GM19397 (cell line): ENCODE results near the gene KIF25.

Experiments
- ATAC-seq: cut with Tn5 transposase; IDR thresholded peaks from one replicate; pipeline ENCODE4 v1.9.1; 2021; ENCODE audit warnings: mild to moderate bottlenecking, moderate library complexity; ENCODE audit not compliant: unreplicated experiment

KIF25 gene, protein sequence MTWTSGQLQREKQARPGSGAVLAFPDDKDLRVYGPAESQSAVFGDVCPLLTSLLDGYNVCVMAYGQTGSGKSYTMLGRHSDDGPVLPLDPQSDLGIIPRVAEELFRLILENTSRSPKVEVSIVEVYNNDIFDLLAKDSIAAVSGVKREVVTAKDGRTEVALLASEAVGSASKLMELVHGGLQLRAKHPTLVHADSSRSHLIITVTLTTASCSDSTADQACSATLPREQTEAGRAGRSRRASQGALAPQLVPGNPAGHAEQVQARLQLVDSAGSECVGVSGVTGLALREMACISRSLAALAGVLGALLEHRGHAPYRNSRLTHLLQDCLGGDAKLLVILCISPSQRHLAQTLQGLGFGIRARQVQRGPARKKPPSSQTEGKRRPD

DNA sequence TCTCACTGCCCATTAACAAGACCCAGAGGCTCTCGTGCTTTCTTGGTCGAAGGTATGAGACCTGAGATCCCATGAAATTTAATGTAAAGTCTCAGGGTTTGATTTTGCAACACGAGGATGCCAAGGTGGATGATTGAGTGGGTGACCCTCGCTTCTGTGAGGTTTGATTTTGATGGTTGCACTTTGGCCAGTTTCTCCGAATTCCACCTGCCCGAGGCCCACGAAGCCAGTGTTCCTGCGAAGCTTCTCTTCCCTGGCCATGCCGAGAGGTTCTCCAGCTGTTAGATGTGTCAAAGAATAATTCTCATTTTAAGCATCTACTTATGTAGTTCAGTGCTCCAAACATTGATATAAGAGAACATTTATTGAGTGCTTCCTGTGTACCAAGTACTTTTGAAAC is at the start of gene KIF25:
Gene KIF25, plus strand, starts transcription at position 30 of the 400 bp plus-strand sequence. CDS start 31,915 bp downstream, outside the sequence.
- no peak for ATAC-seq

DNA sequence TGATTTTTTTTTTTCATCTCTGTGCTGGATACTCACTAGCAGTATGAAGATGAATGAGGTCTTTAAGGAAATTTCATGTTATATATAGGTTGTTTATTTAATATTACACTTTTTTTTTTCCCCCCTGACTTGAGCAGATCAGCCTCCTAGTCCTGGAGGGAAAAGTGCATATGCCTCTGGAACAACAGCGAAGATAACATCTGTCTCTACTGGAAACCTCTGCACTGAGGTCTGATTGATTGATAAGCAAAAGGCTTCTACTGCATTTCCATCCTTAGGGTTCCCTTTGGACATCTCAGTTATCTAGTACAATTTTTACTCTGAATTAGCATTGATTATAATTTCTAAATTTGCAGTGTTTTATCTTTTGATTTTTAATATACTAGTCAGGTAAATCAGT is 49.8 kb upstream of the KIF25 start:
- ATAC-seq: no peak

DNA sequence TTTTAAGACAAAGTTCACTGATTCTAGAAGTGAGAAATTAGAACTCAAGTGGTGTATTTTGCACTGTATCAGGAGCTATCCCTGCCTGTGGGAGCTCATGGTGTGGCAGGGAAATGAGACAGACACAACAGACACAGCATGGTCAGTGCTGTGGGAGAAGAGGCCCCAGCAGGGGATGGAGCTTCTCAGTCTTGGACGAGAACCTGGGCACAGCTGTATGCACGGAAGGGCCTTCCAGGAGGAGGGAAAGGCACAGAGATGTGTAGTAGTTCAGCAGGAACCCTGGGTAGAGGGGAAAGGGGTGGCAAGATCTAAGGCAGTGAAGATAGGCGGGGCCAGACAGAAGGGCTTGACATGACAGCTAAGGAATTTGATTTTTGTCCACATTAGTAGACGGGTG is 48.8 kb upstream of the KIF25 start:
- ATAC-seq: no peak

DNA sequence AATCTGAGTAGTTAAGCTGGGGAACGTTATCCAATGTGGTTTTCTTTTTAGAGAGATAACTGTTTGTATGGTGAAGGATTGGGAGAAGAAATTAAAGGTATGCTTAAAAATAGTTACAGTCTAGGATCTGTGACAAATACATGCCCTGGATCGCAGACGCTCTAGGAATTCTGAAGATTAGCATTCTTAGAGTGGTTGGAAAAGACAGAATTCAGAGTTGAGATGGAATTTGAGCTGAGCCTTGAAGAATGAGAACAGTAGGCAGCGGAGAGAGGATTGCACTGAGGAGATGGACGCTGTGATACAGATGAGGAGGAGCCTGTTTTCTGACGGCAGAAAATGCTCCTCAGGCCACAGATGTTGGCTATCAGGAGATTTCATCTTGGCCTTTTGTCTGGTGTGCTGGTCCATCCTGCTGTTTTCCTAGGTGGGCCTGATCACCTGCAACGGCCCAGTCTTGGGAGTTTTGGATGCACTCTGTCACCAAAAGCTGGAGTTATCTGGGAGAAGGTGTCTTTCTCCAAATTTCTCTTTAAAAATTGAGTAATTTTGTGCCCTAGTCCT is 48.3 kb upstream of the KIF25 start:
- ATAC-seq: no peak

DNA sequence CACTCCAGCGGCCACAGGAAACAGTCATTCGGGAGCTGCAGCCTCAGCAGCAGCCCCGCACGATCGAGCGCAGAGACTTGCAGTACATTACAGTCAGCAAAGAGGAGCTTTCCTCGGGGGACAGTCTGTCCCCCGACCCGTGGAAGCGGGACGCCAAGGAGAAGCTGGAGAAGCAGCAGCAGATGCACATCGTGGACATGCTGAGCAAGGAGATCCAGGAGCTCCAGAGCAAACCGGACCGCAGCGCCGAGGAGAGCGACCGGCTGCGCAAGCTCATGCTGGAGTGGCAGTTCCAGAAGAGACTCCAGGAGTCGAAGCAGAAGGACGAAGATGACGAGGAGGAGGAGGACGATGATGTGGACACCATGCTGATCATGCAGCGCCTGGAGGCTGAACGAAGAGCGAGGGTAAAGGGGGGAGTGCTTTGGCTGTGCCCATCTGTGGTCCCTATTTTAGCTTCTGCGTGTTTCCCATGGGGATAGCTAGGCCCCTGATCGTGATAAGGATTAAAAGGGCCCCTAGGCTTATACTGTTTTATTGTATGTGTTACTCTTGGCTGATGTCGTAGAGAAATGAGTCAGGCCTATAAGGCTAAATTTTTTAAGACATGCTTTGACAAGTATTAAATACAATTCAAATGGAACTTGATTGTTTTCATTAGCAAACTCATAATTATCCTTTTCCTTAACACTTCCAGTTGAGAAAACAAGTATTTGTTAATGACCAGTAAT is 45.5 kb upstream of the KIF25 start:
- ATAC-seq: no peak

DNA sequence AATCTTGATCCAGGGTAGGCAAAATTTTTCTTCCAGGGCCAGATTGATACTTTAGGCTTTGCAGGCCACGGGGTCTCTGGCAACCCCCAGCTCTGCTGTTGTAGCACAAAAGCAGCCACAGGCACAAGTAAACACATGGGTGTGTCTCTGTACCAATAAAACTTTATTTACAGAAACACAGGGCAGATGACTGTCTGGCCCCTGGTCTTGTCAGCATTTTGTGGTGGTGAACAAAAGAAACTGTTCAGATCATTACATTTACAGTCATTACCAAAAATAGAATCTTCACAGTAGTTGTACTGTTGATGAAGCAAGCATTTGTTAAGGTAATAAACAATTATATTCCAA is 45.0 kb upstream of the KIF25 start:
- ATAC-seq: no peak

DNA sequence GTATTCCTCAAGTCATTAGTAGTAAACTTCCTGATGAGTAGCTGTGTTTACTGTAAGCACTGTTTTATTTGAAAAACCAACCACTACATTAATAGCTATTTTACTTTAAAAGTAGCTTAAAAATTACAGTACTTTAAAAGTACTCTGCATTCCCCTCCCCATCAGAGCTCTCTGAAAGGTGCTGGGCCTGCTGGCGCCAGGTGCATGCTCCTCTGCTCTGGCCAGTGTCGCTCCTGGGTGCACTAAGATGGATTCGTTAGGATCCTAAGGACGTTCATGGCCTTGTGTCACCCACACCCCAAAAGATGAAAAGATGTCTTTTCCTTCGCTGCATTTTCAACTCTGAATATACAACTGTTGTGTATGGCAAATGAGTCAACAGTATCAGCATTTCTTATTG is 43.9 kb upstream of the KIF25 start:
- ATAC-seq: no peak

DNA sequence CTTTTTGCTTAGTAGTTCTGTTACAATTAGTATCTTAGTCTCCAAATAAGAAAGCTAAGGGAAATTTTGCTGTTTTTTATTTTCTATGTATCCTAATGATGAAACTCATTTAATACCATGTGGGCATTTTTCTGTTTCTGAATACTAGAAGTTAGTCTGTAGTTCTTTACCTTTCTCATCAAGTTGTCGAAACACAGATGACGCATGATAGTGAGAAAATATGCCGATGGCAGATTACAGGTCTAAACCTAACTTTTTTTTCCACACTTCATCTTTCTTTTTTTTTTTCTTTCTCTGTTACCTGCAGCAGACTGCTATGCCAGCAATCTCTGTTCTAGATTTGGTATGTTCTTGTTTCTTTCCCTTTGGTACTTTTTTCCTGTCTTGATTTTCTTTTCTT is 43.3 kb upstream of the KIF25 start:
- ATAC-seq: no peak

DNA sequence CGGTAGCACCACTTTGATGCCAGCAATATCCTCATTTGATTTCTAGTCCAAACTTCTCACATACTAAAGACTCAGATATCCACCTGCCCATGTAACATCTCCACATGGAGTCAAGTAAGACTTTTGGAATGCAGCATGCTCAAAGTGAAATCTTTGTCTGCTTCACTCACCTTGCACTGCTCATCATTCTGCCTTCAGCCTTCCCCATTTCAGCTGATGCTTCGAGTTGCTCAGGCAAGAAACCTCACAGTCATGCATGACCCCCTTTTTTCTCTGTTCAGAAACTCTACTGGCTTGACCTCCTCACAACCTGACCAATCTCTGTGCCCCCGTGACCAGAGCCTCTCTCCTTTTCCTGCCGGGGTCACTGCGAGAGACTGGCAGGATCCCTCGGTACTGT is 41.0 kb upstream of the KIF25 start:
- ATAC-seq: no peak

DNA sequence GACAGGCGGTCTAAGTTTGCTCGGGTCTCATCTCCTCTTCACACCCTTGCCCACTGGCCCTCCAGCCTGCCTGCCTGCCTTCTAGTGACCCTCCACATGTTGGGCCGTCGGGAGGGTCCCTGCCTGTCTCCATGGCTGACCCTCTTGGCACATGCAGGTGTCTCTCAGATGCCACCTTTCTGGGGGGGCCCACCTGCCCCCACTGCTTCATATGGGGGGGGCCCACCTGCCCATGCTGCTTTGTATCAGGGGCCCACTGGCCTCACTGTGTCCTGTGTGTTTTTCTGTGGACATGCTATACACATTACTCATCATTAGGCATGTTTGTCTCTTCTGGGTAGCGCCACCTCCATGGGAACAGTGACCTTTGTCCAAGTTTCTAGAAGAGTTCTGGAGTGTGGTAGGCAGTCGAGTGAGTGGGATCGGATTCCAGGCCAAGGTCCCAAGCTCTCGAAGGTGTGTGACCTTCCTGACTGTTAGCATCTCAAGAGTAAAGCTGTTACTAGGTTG is 40.4 kb upstream of the KIF25 start:
- no peak for ATAC-seq

DNA sequence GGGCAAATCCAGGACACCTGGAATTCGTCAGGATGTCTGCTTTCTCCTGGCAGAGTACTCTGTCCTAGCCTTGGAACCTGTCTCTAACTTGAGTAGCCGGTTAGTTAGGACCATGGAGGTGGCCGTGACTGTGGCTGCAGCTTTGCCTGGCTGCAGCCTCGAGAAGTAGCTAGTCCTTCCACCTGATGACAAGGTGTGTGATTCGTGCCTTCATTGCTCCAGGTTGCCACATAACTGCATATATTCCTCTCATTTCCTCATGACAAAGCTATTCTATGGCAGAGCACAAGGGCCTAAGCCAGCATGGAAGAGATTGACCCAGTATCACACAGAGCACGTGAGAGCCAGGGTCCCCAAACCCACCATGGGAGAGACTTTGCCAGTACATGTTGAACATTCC is 39.8 kb upstream of the KIF25 start:
- ATAC-seq: no peak

DNA sequence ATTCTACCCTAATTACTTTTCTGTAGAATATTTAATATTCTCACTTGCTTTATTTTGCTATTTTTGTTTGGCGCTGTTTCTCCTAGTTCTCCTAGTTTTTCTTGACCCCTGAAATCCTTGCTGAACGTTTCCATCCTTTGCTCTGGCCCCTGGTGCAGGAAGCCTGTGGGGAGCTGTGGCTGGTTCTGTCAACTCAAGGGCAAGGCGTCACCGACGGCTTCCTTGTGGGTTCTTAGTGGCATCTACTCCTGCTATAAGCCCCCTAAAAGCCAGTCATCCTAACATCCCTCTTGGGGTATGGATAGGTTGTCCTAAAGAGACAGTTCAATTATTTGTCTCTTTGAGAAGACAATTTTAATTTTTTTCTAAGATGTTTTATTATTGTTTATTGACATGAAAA is 36.9 kb upstream of the KIF25 start:
- ATAC-seq: no peak

DNA sequence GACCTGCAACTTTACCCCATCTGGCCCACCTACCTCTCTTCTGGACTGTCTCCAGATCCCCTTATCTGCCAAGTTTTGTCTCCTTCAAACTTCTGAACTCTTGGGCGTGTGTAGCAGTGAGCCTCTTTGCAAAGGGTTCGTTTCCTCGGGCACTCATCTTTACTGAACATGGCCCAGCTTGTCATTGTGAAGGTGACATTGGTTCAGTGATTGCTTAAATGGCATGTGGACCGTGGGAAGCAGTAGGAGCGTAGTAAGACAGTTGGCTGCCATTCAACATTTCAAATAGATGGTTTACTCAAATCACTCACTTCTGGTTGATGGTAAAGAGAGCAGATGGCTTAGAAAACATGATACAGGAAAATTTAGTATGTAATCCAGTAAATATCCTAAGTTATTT is 34.8 kb upstream of the KIF25 start:
- ATAC-seq: no peak

DNA sequence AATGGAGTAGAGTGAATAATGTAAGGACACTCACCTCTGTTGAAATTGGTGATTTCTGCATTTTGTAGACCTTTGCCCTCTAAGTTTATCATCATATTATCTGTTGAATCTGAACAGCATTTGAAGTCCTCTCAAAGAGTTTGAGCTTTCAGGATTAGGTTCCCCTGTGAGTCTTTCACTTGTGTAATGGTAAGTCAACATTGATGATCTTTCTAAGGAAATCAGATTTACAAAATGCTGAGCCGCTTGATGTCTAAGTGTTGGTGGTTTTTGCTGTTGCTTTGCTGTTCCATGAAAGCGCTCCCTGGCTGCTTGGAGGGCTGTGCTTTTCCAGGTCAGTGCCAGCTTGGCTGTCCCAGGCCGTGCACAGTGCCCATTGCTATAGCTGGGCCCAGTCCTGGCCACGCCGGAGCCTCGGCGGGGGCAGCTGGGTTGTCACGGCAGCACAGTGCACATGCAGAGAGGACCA is 33.8 kb upstream of the KIF25 start:
- ATAC-seq: no peak

DNA sequence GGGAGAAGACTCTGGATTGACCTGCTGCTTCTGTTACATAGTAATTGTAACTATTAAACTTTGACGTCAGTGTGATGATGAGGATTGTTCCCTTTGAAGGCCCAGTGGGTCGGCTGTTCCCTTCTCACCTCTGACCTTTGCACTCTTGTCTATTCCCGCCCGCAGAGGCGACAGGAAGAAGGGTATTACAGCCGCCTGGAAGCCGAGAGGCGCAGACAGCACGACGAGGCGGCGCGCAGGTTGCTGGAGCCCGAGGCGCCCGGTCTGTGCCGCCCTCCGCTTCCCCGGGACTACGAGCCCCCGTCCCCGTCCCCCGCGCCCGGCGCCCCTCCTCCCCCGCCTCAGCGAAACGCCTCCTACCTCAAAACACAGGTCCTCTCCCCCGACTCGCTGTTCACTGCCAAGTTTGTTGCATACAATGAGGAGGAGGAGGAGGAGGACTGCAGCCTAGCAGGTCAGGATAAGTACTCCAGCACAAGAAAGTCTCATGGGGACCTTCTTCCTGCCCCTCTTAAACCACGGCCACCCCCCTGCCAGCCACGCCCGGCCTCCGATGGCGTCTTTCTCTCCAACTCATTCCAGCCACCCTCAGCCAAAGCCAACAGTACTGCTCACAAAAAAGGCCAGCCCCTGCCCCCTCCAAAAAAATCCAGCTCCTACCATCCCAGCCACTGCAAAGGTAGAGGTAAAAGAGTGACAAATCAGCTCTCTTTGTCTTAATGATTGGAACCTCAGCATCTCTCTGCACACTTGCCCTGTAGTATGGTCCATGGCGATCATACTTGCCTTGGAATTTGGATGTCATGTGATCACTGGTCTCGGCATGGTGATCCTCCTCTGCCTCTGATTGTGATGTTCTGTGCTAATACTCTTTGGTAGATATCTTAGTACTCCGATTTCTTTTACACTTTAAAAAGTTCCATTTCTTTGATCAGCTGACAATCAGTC is 31.6 kb upstream of the KIF25 start:
- ATAC-seq: no peak

DNA sequence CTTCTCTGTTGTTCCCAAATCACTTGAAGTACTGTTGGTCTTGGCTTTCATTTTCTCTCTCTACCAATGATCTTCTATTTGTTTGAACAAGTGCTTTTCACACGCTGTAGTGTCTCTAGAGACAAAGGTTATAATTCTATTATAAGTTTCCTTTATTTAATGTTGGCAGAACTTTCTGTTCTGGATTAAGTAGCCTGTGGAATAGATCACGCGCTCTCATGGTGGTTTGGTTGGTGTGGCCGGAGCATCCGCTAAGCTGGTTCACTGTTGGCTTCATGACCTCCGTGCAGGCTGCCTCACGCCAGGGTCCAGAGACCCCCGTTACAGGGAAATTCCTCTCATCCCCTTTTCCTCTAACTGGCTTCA is 30.9 kb upstream of the KIF25 start:
- no peak for ATAC-seq

DNA sequence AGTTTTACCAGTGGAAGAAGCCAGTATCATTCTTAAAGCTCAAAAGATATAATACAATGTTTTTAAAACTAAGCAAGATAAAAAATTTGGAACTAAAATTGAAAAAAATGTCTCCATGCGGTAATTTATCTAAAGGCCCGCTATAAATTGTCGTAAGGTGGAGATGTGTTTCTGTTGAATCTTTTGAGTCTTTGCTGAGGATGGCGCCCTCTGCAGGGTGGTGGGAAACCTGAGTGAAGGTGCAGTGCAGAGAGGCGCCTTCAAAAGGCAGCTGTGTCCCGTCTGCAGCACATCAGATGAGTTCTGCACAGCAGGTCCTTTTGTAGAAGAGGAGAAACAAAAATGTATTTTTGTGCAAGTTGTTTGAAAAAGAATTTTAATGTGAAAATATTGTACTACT is 29.4 kb upstream of the KIF25 start:
- ATAC-seq: no peak

DNA sequence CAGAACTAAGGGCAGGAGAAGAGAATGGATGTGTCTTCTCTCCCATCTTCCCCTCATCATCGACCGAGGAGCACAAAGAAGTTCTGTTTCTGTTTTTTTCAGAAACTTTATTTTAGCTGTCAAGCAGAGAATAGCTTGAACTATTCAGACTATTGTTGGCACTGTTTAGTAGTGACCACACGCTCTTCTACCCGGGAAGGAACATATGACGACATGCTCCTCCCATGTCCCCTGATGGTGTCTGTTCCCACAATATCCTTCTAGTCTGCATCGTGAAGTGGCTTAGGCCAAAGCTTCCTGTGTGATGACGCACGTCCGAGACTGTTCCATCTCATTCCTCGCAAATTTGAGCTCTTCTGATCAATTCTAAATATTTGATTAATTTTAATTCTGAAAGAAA is 27.2 kb upstream of the KIF25 start:
- no peak for ATAC-seq

DNA sequence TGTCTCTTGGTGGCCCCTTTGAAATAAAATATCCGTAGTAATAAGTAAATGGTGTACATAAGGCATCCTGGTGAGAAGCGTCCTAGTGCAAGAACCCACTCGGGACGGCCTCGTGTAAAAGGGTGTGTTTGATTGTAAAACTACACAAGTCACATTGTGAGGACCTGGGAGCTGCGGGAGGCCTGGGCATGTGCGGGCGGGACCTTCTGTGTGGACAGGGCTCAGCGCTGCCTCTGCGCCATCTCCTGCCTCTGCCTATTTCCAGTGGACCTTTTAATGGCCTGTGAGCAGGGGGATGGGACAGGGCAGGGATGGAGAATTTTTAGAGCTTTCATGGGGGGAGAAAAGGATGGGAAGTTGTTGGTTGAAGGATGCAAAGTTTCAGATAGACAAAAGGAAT is 25.3 kb upstream of the KIF25 start:
- ATAC-seq: no peak

DNA sequence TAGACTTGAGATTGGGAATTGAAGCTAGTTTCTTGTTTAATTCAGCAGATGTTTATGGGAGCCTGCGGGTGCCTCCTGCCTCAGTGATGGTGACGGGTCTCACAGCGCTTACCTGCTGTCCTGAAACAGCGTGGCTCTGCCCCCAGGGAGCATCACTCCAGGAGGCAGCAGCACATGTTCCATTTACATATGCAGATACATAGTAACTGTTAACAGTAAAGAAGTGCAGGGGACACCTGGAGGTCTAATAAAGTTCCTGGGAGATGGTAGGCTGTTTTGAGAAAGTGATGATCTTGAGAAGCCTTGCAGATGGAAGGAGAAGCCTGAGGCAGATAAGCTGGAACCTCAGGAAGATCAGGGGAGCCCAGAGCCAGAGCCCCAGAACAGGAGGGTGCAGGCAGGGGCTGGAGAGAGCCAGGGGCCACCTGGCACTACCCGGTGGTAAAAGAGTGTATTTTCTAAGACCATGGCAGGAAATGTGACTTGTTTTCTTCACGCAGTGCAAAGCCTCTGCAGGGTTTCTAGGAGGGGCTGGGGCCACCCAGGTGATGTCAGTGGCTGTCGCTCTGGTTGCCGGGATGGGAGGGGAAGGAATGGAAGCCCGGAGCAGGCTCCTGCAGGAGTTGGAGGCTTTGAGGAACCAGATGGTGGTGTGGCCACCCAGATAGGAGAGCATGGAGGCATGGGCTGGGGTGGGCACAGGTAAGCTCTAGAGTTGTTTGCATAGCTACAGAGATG is 24.2 kb upstream of the KIF25 start:
- ATAC-seq: no peak
